GM23338 (cell line): ENCODE measurements around the gene ACOXL.

Source experiments
- CTCF ChIP-seq, 2 experiments: fragments of 200-600 bp in 1 of 2; sonication (generic) in 1 of 2; conservative IDR thresholded peaks; 2 replicates each; pipeline versions ENCODE4 v1.5.1 to v1.6.1; 2016 to 2017; ENCODE audit warnings: antibody characterized with exemption in 2 of 2, low read depth in 2 of 2, mild to moderate bottlenecking in 2 of 2, moderate library complexity in 1 of 2
- EZH2 ChIP-seq: fragments of 200-600 bp; sonication (generic); IDR thresholded peaks from one replicate; pipeline ENCODE4 v1.8.0; 2017; ENCODE audit warnings: antibody characterized with exemption, mild to moderate bottlenecking, low read depth; ENCODE audit not compliant: unreplicated experiment
- EZH2phosphoT487 ChIP-seq: fragments of 200-600 bp; sonication (generic); IDR thresholded peaks from one replicate; pipeline ENCODE4 v1.8.1; 2018; ENCODE audit warnings: antibody characterized with exemption; ENCODE audit not compliant: unreplicated experiment
- POLR2AphosphoS5 ChIP-seq: IDR thresholded peaks from 2 replicates; pipeline ENCODE4 v1.6.1; 2016; ENCODE audit warnings: antibody characterized with exemption, low read depth
- REST ChIP-seq: IDR thresholded peaks from one replicate; pipeline ENCODE4 v1.6.1; 2018; ENCODE audit warnings: antibody characterized with exemption; ENCODE audit not compliant: unreplicated experiment
- ZNF114 ChIP-seq: fragments of 250-450 bp; sonication (Bioruptor Pico); IDR thresholded peaks from 2 replicates; pipeline ENCODE4 v1.5.0; 2020; ENCODE audit warnings: mild to moderate bottlenecking, moderate library complexity
- ZNF331 ChIP-seq: fragments of 250-450 bp; sonication (Bioruptor Pico); IDR thresholded peaks from 2 replicates; pipeline ENCODE4 v1.5.0; 2020; ENCODE audit warnings: low read depth, mild to moderate bottlenecking, moderate library complexity

GRCh38 chr2:110978148-110978547, 245.8 kb downstream of the ACOXL start:
- TF ChIP-seq EZH2: no peak
- TF ChIP-seq CTCF (conservative IDR thresholded peaks at IDR 0.05; ENCODE audit: low read depth in 2 of 2): no peak
- no peak for TF ChIP-seq POLR2AphosphoS5
- no peak for TF ChIP-seq REST
- no peak for TF ChIP-seq EZH2phosphoT487
- no peak for TF ChIP-seq ZNF114 (CRISPR knock-in tag)
- TF ChIP-seq ZNF331: no peak
